Limb (tissue), 2 donors: Measurements from ENCODE around the gene MINK1.
A peak's percentile ranks its signal among the peaks of the same experiment; 100 is the strongest.
"Not testable (repeated sequence)": the region's sequence is repeated elsewhere in the genome, so short reads cannot be mapped to it uniquely, and the experiment has no call there.

Experiments
- DNase-seq, 2 donors: peaks; one replicate each; pipeline ENCODE4 v3.0.0-alpha.2; 2016; ENCODE audit errors: extremely low spot score in 2 of 2

Gene MINK1

DNA sequence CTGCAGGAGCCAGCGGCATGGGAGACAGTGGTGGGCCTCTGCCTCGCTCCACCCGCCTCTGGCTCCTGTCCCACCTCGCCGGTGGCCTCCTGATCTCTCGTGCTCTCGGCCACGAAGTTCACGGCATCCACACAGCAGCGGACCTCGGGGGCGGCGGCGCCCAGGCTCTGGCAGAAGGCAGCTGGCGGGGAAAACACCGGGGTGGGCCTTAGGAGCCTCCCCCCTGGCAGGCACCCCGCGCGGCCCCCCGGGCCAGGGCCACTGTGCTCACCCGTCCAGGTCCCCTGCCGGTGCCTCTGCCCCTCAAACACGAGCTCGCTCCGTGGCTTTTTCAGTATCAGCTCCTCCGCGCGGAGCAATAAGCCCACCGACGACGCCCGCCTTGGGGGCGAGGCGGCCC is 65.8 kb downstream of the MINK1 start:
- DNase-seq: no peak

DNA sequence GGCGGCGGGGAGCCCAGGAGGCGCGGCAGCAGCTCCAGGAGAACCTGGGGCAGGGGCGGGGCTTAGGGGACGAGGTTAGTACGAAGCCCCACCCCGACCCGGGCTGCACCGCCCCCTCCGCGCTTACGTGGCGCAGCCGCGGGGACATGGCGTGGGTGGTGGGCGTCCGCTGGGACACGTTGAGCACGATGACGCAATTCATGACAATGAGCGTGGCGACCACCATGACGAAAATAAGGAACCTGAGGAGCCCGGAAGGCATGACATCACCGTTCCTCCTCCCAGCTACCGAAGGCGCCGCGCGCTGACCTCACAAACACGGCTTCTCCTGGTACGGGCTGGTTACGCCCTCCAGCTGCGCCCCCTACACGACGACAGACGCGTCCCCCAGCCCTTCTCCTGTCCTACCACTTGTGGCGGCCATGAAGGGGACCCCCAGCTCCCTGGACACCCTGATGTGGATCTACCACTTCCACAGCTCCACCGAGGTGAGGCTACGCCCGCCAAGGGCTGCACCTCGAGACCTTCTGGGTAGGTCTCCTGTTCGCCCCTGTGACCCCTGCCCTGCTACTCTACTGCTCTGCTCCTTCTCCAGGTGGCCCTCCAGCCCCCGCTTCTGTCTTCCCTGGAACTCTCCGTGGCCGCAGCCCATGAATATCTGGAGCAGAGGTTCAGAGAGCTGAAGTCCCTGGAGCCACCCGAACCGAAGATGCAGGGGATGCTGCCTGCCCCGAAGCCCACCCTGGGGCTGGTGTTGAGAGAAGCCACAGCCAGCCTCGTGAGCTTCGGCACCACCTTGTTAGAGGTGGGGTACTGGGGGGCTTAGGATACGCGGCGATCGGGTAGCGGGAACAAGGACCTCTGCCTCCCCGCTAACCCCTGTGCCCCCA is 66.4 kb downstream of the MINK1 start, which contains the start of gene C17orf107:
Gene C17orf107 (plus strand): TSS at position 196 of the 890 bp plus-strand sequence. CDS start 227 bp downstream, at position 423.
- peak; percentile 62 to 89 for DNase-seq

DNA sequence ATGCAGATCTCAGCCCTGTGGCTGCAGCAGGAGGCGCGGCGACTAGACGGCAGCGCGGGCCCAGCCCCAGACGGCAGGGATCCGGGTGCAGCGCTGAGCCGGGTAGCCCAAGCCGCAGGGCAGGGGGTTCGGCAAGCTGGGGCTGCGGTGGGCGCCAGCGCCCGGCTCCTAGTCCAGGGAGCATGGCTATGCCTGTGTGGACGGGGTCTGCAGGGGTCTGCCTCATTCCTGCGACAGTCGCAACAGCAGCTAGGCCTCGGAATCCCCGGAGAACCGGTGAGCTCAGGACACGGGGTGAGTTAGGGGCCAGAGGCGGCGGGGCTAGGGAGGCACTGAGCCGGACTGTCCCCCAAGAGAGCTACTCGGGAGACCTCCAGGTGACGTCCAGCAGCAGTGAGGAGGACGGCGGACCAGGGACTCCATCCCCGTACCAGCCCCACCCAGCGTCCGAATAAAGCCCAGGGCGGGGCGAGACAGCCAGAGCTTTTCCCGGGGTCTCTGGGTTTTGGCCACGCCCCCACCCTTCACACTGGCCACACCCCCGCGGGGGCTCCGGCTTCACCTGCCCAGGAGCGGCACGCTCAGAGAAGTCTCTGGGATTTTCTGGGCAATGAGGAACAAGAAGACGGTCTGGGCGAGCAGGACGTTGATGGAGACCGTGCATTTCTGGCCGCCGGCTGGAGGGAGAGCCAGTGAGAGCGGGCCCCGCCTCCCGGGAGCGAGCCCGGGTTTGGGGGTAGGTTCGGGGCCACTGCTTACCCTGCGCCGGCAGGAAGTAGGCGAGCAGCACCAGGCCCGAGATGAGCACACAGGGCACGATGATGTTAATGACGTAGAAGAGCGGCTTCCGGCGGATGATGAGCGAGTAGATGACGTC is 67.3 kb downstream of the MINK1 start:
- DNase-seq: peak in 1 of 2 donors; percentile 74

DNA sequence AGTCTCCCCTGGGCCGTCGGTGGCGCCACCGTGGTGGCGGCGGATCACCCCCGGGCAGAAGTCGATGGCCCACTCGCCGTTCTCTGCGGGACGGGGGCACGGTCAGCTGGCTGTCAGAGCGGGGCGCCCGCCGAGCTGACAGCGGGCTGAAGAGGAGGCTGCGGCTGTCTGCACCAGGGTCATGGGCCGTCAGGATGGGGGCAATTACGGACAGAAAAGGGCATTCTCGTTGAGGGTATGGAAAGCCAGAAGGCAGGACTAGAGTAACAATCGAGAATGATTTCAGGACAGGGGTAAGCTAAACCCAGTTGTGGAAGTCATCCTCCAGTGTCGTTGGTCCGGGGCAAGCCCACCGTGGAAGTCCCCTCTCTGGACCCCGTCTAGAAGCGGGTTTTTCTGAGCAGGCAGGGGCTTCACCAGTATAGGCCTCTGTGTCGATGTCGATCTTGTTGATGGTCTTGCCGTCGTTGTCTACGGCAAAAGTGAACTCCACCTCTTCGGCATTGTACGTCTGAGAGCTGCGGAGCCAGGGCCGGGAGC is 68.0 kb downstream of the MINK1 start:
- no peak for DNase-seq

GRCh38 chr17:4901648-4902344 is 68.7 kb downstream of the MINK1 start:
- DNase-seq: peak in 1 of 2 donors; percentile 69

DNA sequence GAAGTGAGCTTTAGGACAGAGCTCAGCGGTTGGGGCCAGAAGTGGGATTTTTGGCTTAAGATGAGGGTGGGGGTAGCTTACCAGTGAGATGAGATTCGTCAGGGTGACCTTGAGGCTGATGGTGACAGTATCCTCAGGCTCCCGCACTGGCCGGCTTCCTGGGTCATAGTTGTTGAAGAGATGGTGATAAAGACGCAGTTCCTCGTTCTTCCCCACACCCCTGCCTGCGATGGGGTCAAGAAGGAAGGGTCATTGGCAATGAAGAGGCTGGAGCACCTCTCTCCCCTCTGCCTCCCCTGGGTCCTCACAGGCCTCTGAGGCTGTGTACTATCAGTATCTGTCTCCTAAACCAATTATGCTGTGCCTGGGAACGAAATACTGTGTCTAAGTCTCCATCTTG is 69.4 kb downstream of the MINK1 start:
- DNase-seq: peak in 1 of 2 donors; percentile 34

- DNase-seq: peak; percentile 64 to 86
These were observed 70.1 kb downstream of the MINK1 start, which contains the start of gene CHRNE for GRCh38 chr17:4903051-4903818. TSS of gene CHRNE (minus strand) at chr17:4903098. CDS start at chr17:4903063, 35 bp downstream.

DNA sequence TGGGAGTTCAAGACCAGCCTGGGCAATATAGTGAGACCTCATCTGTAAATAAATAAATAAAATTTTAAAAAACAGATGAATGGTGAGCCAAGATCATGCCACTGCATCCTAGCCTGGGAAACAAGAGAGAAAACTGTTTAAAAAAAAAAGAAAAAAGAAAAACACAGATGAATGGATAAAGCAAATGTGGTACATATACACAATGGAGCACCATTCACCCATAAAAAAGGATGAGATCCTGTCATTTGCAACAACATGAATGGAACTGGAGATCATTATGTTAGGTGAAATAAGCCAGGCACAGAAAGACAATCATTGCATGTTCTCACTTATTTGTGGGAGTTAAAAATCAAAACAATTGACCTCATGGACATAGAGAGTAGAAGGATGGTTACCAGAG is 73.5 kb downstream of the MINK1 start:
- DNase-seq: not testable (repeated sequence)

DNA sequence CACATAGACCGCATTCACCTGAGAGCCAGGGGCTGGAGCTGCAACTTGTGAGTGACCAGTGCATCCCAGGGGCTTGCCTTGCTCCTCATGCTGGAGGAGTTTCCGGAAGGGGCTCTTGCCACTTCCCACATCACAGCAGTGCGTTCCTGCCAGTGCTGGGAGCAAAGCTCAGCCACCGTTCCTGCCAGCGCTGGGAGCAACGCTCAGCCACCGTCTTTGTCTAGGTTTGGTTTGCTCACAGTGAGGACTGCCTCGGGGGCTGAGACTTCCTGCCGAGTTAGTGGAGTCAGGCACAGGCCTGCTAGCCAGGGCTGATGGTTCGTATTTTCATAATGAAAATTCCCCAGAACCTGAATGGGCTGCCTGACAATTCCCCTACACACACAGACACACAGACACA is 75.2 kb downstream of the MINK1 start:
- peak in 1 of 2 donors; percentile 46 for DNase-seq

DNA sequence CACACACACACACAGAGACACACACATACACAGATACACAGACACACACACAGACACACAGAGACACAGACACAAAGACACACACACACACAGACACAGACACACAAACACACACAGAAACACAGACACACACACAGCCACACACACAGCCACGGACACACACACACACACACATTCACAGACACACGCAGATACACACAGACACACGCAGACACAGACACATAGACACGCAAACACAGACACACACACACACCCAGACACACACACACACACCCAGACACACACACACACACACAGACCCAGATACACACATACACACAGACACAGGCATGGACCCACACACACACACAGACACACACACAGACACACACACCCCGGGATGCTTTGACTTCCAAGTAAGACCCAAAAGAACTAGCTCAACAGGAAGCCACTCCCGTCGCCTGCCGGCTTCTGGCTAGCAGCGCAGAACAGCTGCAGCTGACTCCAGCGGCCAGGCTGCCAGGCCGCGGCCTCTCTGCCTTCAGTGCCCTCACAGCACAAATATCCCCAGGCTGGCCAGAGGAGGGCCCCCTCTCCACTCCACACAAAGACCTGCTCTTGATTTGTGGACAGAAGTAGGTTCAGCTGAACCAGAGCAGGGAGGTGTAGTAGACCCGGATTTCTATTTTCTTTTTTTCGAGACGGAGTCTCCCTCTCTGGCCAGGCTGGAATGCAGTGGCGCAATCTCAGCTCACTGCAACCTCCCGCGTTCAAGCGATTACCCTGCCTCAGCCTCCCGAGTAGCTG is 75.8 kb downstream of the MINK1 start:
- DNase-seq: peak; percentile 84 to 88

GRCh38 chr17:4913994-4914393 is 80.9 kb downstream of the MINK1 start:
- no peak for DNase-seq

GRCh38 chr17:4914551-4914950 is 81.4 kb downstream of the MINK1 start:
- not testable (repeated sequence) for DNase-seq

DNA sequence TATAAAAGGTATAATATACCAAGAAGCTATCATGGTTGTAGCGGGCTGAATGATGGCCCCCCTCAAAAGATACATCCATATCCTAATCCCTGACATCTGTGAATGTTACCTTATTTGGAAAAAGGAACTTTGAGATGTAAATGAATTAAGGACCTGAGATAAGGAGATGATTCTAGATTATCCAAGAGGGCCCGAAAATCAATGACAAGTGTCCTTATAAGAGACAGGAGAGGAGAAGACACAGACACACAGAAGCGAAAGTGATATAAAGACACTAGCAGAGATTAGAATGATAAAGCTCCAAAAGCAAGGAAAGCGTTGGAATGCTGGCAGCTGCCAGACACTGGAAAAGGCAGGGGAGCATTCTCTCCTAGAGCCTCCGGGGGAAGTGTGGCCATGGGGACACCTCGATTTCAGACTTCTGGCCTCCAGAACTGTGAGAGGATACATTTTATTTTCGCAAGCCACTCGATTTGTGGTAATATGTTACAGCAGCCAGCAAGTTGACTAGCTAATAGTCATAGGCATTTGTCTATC is 86.4 kb downstream of the MINK1 start:
- no peak for DNase-seq

DNA sequence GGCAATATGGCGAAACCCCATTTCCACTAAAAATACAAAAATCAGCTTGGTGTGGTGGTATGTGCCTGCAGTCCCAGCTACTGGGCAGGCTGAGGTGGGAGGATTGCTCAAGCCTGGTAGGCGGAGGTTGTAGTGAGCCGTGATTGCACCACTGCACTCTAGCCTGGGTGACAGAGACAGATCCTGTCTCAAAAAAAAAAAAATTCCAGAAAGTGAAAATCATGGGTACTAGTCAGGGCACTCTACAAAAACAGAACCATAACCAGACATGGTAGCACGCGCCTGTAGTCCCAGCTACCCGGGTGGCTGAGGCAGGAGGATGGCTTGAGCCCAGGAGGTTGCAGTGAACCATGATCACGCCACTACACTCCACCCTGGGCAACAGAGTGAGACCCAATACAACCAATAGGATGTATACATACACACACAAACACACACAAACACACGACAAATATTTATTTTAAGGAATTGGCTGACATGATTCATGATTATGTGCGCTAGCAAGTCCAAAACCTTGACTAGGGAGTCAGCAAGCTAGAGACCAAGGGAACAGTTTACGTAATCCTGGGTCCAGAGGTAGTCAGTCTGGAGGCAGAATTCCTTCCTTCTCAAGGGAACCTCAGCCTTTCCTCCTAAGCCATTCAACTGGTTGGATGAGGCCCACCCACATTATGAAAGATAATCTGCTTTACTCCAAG is 87.4 kb downstream of the MINK1 start:
- no peak for DNase-seq

DNA sequence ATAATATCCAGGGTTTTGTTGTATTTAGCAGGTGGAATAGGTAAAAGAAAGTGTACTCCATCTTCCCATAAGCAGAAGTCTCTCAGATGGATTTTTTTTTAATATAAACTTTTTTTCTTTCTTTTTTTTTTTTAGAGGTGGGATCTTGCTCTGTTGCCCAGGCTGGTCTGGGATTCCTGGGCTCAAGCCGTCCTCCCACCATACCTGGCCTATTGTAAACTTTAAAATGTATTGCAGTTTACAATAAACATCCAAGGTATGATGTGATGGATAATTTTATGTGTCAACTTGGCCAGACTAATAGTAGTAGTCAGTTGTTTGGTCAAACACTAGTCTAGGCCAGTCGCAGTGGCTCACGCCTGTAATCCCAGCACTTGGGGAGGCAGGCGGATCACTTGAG is 88.2 kb downstream of the MINK1 start:
- no peak for DNase-seq

DNA sequence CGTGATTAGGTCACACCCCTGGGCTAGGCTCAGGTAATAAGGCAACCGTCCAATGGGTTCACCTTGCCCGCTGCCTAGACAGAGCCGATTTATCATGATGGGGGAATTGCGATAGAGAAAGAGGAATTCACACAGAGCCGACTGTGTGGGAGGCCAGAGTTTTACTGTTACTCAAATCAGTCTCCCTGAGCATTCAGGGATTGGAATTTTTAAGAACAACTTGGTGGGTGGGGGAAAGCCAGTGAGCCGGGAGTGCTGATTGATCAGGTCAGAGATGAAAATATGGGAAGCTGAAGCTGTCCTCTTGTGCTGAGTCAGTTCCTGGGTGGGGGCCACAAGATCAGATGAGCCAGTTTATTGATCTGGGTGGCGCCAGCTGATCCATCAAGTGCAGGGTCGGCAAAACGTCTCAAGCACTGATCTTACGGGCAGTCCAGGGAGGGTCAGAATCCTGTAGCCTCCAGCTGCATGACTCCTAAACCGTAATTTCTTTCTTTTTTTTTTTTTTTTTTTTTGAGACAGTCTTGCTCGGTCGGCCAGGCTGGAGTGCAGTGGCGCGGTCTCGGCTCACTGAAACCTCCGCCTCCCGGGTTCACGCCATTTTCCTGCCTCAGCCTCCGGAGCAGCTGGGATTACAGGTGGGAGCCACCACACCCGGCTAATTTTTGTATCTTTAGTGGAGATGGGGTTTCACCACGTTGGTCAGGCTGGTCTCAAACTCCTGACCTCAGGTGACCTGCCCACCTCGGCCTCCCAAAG is 93.6 kb downstream of the MINK1 start:
- not testable (repeated sequence) for DNase-seq

DNA sequence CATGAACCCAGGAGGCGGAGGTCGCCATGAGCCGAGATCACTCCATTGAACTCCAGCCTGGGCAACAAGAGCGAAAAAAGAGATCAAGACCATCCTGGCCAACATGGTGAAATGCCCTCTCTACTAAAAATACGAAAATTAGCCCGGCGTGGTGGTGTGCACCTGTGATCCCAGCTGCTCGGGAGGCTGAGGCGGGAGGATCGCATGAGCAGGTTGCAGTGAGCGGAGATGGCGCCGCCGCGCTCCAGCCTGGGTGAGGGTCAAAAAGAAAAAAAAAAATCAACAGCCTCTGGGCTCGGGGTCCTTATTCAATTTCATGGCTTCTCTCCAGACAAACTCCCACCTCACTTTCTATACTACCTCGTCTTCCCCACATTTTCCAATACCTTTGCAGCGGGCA is 95.7 kb downstream of the MINK1 start:
- no peak for DNase-seq

- DNase-seq: no peak
These were observed 98.8 kb downstream of the MINK1 start, which contains the start of gene GP1BA for GRCh38 chr17:4931963-4932362. TSS of gene GP1BA (plus strand) at chr17:4932277. CDS start at chr17:4932605, 328 bp downstream.
